BE2C (cell line): Measurements from ENCODE around the gene GCHFR.
A peak's percentile ranks its signal among the peaks of the same experiment; 100 is the strongest.

ENCODE experiments used
- DNase-seq: peaks from one replicate; pipeline ENCODE4 v3.0.0-alpha.2; 2020
- H3K27me3 ChIP-seq: fragments of 250-450 bp; sonication (Bioruptor Pico); 2 replicates; pipeline ENCODE4 v1.5.1; 2020; ENCODE audit warnings: mild to moderate bottlenecking
- H3K36me3 ChIP-seq: fragments of 250-450 bp; sonication (Bioruptor Pico); 2 replicates; pipeline ENCODE4 v1.5.1; 2020; ENCODE audit warnings: mild to moderate bottlenecking
- H3K4me1 ChIP-seq: fragments of 250-450 bp; sonication (Bioruptor Pico); 2 replicates; pipeline ENCODE4 v1.5.1; 2020
- H3K4me3 ChIP-seq: 2 replicates; pipeline ENCODE4 v1.5.1; 2011; ENCODE audit warnings: low read depth, low read length
- H3K9me3 ChIP-seq: fragments of 250-450 bp; sonication (Bioruptor Pico); 2 replicates; pipeline ENCODE4 v1.5.1; 2020
- TF ChIP-seq, protein P1 (sequence below): IDR thresholded peaks from 2 replicates; pipeline ENCODE4 v1.5.1; 2012; ENCODE audit warnings: mild to moderate bottlenecking, low read depth, low read length

GCHFR gene

DNA sequence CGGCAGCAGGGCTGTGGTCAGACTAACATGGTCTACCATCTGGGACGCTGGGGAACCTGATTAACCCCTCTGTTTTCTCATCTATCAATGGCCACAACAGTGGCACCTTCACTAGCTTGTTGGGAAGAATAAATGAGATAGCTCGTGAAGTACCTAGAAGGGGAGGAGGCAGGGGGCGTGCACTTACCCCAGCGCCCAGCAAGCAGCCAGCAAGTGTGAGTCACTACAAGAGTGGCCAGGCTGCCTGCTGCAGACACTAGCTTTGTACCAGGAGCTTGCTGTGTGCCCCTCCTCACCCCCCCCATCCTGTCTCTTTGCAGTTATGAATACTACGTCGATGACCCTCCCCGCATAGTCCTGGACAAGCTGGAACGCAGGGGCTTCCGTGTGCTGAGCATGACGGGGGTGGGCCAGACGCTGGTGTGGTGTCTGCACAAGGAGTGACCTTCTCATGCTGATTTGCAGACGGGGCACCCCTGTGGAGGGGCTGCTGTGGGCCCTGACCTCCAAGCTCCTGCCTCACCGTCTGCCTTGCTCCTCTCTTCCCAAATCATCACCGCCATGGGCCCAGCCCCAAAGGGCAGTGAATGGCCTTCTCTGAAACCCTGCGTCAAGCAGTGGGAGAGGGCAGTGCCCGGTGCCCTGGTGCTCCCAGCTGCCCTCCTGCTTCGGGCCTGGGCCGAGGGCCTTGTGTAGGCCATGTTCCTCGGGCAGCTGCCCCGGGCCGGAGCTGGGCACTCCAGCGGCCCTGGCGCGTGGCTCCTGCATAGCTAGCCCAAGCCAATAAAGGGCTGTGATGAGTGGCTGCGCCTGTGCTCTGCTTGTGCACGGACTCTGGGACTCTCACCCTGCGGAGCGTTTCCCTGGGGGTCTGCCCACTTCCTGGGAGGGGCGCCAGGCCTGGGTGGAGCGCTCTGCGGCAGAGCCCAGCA lies 3.3 kb downstream of the GCHFR start:
- Histone ChIP-seq H3K4me1 (peaks cover 55% of the 10 kb centered on the region), H3K27me3 (no peaks in the 10 kb centered on the region), H3K36me3 (no peaks in the 10 kb centered on the region), H3K4me3 (no peak overlapping the region), H3K9me3 (no peaks in the 10 kb centered on the region)
- TF ChIP-seq, protein P1, sequence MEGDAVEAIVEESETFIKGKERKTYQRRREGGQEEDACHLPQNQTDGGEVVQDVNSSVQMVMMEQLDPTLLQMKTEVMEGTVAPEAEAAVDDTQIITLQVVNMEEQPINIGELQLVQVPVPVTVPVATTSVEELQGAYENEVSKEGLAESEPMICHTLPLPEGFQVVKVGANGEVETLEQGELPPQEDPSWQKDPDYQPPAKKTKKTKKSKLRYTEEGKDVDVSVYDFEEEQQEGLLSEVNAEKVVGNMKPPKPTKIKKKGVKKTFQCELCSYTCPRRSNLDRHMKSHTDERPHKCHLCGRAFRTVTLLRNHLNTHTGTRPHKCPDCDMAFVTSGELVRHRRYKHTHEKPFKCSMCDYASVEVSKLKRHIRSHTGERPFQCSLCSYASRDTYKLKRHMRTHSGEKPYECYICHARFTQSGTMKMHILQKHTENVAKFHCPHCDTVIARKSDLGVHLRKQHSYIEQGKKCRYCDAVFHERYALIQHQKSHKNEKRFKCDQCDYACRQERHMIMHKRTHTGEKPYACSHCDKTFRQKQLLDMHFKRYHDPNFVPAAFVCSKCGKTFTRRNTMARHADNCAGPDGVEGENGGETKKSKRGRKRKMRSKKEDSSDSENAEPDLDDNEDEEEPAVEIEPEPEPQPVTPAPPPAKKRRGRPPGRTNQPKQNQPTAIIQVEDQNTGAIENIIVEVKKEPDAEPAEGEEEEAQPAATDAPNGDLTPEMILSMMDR, result no peak
- DNase-seq, result no peak

DNA sequence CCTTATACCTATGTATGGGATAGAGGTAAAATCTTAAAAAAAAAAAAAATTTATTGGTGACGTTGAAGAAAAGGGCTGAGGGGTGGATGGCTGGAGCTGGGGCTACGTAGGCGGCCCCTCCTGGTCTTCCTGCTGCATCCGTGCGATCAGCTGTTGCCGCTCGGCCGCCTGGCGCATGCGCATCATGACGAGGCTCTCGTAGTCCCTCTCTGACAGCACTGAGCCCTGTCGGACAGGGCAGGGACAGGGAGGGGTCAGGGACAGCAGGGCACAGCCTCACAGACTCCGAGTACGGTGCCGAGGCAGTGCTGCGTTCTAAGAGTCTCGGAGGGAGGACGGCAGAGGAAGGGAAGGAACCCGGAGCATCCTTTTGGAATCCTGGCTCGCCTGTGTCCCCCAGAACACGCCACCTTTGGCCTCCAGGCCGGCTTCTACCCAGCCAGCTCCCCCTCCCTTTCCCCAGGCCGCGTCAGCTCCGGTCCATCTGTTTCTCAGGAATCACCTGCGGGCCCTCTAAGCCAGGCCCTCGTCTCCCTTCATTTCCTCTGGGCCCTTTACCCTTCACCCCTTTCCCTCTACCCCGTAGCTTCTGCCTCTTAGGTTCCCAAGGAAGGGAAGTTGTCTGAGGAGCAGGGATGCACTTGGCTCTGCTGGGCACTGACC lies 4.1 kb downstream of the GCHFR start:
- Histone ChIP-seq H3K36me3 (no peaks in the 10 kb centered on the region), H3K9me3 (no peaks in the 10 kb centered on the region), H3K4me1 (peaks cover 56% of the 10 kb centered on the region), H3K27me3 (no peaks in the 10 kb centered on the region), H3K4me3 (no peak overlapping the region)
- TF ChIP-seq, protein P1, result no peak
- no peak for DNase-seq

- Histone ChIP-seq H3K4me1 (peaks cover 50% of the 10 kb centered on the region), H3K27me3 (no peaks in the 10 kb centered on the region), H3K9me3 (no peaks in the 10 kb centered on the region), H3K4me3 (peak overlapping the region; percentile 32), H3K36me3 (no peaks in the 10 kb centered on the region; the same call in 1 of the 2 replicates)
- TF ChIP-seq, protein P1, result no peak
- no peak for DNase-seq
Observed at GRCh38 chr15:40768521-40769273, 4.8 kb downstream of the GCHFR start.

DNA sequence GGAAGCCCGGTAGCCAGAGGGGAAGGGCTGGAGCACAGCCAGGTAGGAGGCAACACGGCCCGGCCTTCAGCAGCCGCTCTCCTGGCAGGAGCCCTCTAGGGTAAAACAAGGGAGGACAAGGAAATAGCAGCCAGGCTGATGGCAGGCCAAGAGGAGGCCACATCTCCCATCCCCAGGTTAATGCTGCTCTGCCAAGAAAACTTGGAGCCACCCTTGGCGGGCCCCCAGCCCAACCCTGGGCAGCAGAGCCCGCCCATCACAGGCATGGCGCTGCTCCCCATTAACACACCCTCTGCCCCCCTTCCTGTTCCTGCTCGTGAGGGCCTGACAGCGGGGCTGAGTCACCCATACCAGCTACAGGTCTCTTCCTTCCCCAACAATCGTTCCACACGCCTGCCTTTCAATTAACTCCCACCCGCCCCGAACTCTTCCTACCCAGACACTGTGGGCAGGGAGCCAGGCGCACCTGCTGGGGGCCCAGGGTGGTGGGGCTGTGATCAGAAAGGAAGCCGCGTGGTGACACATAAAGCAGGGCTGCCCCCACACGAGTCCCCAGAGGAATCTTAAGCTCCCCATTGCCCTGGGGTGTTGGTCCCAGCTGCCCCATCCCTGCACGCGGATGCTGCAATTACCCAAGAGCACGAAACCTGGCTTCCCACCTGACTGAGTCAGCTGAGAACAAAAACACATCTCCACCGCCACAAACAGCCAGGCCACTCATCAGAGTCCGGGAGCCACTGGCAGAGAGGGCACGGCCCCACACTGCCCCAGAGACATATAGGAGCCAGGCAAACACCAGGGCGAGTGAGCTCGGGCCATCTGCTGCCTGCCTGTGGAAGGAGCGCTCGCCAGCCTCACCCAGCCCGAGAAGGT lies 5.6 kb downstream of the GCHFR start, which contains the start of gene C15orf62:
TSS of gene C15orf62 (plus strand) at position 707 of the 873 bp plus-strand sequence. CDS start 516 bp downstream, outside the sequence.
- Histone ChIP-seq H3K27me3 (no peaks in the 10 kb centered on the region), H3K4me1 (peaks cover 50% of the 10 kb centered on the region), H3K36me3 (no peaks in the 10 kb centered on the region; the same call in 1 of the 2 replicates), H3K4me3 (peak within 1 kb of the TSS; percentile 32), H3K9me3 (no peaks in the 10 kb centered on the region)
- peak; percentile 79 for DNase-seq
- TF ChIP-seq, protein P1, result no peak; the same call in 1 of the 2 replicates

GRCh38 chr15:40770147-40770721 lies 6.4 kb downstream of the GCHFR start:
- Histone ChIP-seq H3K4me3 (no peak overlapping the region), H3K36me3 (peaks cover 6% of the 10 kb centered on the region), H3K9me3 (no peaks in the 10 kb centered on the region), H3K27me3 (no peaks in the 10 kb centered on the region), H3K4me1 (peaks cover 44% of the 10 kb centered on the region)
- DNase-seq, result no peak
- TF ChIP-seq, protein P1, result no peak
